Activated T-helper 9 cell treated with anti-CD3 and anti-CD28 coated beads, Interleukin-2, amount 50 U/mL, for 16 hours (primary cell): ENCODE data around the gene OR6S1.
A peak's percentile ranks its signal among the peaks of the same experiment; 100 is the strongest.
"Not testable (repeated sequence)": the region's sequence is repeated elsewhere in the genome, so short reads cannot be mapped to it uniquely, and the experiment has no call there.

Source experiments
- DNase-seq: peaks from one replicate; pipeline ENCODE4 v3.0.0-alpha.2; 2020; ENCODE audit warnings: low read depth

The OR6S1 gene

DNA sequence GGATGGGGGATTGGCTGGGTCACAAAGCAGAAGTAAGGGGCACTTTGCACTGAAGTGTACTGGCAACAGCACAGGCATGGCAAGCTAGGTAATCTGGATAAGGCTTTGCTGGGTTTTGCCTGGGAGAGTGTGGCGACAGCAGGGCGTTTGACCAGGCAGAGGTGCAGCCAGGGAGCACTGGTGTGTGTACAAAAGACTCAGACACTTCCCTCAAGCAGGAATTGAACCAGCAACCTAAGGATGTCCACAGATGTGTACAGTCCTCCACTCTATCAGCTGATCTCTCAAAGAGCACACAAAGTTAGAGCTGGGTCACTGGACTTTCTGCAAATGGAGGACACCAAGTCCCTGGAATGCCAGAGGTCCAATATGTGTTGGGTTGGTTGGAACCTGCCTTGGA is 27.5 kb upstream of the OR6S1 start:
- DNase-seq, result no peak

DNA sequence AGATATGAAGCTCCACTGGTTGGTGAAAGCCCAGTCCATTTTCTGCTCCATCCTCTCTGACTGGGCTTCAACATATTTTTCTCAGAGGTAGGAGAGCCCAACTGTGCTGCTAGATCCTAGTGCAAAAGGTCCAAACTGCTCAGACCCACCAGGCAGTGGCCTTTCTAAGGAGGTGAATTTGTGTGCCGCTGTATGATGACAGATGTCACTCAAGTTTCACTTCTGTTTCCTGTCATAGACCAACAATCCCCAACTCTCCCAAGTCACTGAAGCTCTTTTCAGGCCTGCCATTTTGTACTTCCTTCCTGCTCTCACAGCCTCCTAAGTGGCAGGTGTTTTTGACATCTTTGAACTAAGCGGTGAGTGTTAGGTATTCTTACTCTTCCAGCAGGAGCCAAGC is 26.5 kb upstream of the OR6S1 start:
- no peak for DNase-seq

DNA sequence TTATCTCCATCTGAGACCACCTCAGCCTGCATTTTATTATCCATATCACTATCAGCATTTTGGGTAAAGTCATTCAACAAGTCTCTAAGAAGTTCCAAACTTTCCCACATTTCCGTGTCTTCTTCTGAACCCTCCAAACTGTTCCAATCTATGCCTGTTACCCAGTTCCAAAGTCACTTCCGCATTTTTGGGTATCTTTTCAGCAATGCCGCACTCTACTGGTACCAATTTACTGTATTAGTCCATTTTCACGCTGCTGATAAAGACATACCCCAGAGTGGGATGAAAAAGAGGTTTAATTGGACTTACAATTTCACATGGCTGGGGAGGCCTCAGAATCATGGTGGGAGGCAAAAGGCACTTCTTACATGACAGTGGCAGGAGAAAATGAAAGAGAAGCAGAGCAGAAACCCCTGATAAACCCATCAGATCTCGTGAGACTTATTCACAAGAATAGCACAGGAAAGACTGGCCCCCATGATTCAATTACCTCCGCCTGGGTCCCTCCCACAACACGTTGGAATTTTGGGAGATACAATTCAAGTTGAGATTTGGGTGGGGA is 25.0 kb upstream of the OR6S1 start:
- not testable (repeated sequence) for DNase-seq

DNA sequence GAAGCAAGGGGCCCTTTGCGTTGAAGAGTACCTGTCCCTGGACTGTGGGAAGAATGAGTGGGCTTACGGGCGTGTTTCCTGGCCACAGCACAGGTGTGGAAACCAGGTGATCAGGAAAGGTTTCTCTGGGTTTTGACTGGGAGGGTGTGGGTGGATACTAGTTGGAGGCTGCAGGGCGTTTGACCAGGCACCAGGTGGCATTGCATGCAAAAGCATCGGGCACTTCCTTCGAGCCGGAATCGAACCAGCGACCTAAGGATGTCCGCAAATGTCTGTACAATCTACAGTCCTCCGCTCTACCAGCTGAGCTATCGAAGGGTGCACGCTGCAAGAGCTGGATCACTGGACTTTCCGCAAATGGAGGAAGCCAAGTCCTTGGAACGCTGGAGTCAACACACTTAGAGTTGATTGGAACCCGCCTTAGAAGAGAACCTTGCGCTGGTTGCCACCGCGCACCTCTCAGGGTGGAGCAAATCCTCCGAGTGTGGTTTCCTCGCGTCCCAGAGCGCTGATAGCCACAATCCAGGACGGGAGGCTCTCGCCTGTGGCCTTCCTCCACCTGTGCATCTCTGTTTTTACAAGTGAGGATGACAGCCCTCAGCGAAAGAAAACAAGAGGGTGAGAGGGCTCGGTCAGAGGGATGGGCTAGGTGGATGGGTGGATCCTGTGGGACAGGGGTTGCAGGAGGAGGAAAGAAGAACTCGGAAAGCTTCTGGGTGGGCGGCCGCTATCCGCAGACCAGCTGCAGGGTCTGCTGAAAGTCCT is 21.7 kb upstream of the OR6S1 start:
- DNase-seq, result peak; percentile 61

GRCh38 chr14:20661197-20661596 is 19.7 kb upstream of the OR6S1 start:
- no peak for DNase-seq

GRCh38 chr14:20659813-20660395 is 18.4 kb upstream of the OR6S1 start:
- DNase-seq, result no peak

DNA sequence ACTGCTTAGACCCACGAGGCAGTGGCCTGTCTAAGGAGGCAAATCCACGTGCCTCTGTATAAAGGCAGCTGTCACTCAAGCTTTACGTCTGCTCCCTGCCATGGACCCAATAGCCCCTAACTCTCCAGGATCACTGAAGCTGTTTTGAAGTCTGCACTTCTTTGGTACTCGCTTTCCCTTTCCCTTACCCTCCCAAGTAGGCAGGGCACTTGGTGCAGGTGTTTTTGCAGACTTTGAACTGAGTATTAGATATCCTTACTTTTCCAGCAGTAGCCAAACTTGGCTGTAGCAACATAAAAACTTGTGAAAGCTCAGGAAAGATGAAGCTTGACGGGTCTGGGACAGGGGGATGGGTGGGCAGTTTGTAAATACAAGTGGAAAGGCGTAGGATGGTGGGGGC is 17.8 kb upstream of the OR6S1 start:
- DNase-seq, result no peak

- no peak for DNase-seq
These were observed 16.8 kb upstream of the OR6S1 start for GRCh38 chr14:20658246-20658645.

GRCh38 chr14:20657216-20658211 is 16.0 kb upstream of the OR6S1 start:
- DNase-seq, result no peak

GRCh38 chr14:20656274-20656673 is 14.8 kb upstream of the OR6S1 start:
- DNase-seq, result no peak

DNA sequence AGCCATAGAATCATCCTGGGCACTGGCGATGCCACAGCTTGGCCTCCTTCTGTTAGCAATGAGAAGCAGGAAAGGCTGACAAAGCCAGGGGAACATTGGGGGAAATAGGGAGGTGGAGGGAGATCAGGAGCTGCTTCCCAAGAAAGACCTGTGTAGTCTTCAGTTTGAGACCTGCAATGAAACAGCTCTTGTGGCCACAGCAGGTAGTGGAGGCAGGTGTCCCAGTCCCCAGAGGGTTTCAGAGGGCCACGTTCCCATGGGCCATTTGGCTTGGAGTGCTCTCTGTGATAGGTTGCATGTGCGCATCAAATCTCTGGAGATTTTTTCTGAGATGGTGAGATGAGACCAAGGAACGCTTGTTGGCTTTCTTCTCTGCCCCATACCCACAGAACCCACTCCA is 14.4 kb upstream of the OR6S1 start:
- no peak for DNase-seq

DNA sequence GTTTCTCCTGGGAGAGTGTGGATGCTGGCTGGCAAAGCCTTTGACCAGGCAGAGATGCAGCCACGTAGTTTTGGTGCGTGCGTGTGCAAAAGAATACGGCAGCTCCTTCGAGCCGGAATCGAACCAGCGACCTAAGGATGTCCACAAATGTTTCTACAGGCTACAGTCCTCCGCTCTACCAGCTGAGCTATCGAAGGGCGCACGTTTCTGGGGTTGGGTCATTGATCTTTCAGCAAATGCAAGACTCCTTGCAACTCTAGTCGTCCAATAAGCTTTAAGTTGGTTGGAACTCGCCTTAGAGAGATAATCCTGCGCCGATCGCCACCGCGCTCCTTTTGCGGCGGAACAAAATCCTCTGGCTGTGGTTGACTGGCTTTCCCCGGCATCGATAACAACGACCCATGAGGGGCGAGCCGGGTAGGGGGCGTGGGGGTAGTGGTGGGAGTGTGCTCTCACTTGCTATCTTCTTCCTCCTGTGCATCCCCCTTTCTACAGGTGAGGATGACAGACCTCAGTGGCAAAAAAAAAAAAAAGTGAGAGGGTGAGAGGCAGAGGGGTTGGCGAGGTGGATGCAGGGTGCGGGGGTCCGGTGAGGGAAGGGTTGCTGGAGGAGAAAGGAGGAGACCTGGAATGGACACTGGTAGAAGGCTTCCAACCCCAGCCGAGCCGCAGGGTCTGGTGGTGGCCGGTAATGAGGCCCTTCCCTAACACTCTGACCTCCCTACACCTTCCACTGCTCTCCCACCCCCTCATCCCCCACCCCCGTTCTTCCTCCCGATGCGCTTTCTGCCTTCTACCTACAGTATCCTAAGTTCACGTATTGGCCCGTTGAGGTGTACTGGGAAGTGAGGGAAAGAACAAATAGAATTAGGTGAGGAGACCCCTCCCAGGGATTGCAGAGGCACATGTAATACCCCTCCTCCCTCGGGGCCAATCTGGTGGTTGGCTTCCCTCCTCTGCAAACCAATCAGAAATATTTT is 11.8 kb upstream of the OR6S1 start:
- no peak for DNase-seq

DNA sequence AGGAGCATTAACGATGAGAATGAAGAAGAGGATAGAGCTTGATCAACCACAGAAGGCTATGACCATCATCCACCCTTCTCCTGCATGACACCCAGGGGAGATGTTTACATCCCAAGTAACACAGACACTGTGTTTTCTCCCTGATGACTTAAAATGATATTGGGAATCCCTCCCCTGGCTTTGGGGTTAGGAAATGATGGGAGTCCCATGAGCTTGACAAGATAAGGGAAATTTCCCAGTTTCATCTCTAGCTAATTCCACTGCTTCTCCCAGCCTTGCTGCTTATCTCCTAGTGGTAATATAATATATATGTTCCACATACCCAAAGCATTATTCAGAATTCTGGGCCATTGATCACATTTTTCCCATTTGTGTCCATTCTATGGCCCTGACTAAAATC is 4.0 kb upstream of the OR6S1 start:
- DNase-seq, result no peak

GRCh38 chr14:20644520-20644919 is 3.0 kb upstream of the OR6S1 start:
- DNase-seq, result no peak

DNA sequence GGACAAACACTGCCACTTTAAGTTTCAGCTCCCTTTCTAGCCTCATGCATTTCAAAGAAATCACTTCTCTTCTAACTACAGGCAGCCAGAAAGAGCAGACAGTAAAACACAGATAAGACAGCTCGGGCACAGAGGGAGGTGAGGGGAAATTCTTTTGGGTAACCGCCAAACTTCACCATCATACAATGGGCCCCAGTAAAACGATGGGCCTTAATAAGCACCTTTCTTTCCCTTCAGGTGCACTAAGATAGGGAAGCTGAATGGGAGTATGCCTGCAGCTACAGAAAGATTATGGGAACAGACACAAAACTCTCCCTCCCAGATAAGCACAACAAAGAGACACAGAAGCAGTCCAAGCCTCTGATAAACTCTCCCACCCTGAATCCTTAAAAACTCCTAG is 1.3 kb upstream of the OR6S1 start:
- not testable (repeated sequence) for DNase-seq

DNA sequence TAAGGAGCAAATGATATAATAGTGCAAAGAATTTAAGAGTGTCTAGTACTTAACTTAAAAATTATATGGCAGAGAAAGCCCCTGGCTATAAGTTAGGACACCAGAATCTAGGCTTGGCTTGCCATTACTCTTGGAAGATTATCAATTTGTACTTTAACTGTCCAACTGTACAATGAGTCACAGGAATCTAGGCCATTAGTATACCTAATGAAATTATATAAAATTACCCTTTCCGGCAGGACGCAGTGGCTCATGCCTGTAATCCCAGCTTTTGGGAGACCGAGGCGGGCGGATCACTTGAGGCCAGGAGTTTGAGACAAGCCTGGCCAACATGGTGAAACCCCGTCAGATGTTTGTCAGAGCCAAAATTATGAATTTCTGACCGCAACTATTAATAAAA is 691 bp upstream of the OR6S1 start:
- no peak for DNase-seq

DNA sequence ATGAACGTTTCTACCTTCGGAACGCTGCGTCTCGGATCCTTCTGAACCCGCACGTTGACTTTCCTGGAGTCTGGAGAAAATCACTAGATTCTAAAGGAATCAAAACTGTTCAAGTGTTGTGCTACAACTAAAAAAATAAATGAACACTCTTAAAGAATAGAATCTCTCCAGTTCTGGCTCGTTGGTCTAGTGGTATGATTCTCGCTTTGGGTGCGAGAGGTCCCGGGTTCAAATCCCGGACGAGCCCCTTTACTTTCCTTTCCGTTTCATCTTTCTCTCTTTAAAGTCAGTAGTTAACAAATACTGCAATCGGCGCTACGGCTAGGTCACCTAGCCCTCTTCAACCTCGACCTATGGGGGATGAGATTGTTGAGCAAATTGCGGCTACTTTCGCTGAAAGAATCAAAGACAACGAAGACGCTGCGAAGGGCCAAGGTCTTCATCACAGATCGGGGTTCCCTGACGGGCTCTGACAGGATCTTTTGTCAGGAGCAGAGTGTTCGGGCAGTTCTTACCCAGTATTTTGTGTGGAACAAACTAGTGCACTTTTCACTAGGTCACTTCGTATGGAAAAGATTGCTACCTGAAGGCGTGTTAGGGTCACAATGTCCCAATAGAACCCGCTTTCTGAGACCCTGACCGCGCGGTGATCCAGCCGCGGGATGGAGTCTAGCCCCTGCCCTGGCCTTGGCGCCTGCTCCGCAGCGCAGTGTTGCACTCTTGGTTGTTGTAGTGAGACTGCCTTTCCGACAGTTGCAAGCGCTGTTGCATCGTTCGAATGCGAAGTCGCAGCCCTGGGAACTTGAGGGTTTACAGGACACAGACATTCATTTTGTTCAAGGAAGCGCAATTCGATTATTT is 8.4 kb downstream of the OR6S1 start:
- peak; percentile 41 for DNase-seq

- DNase-seq, result no peak
These were observed 9.1 kb downstream of the OR6S1 start for GRCh38 chr14:20632448-20632830.

GRCh38 chr14:20631880-20632389 is 9.6 kb downstream of the OR6S1 start:
- no peak for DNase-seq
